Loucy (cell line): Measurements from ENCODE around the gene SMOC2.

ENCODE experiments used
- H2AFZ ChIP-seq: fragments of 200-600 bp; sonication (generic); 2 replicates; pipeline ENCODE4 v1.6.0; 2016; ENCODE audit warnings: antibody characterized with exemption, mild to moderate bottlenecking, low read length, moderate library complexity
- H3F3A ChIP-seq: fragments of 200-600 bp; 2 replicates; pipeline ENCODE4 v1.6.0; 2016; ENCODE audit warnings: antibody characterized with exemption, low read depth, mild to moderate bottlenecking
- H3K27me3 ChIP-seq: fragments of 200-600 bp; sonication (generic); 2 replicates; pipeline ENCODE4 v1.6.1; 2014; ENCODE audit warnings: low read length, mild to moderate bottlenecking; ENCODE audit not compliant: insufficient read depth, poor library complexity, severe bottlenecking
- H3K36me3 ChIP-seq: fragments of 200-600 bp; sonication (generic); 2 replicates; pipeline ENCODE4 v1.6.1; 2016; ENCODE audit warnings: low read length; ENCODE audit not compliant: insufficient read depth
- H3K4me1 ChIP-seq: fragments of 200-600 bp; sonication (generic); 2 replicates; pipeline ENCODE4 v1.5.1; 2014; ENCODE audit warnings: low read length, mild to moderate bottlenecking; ENCODE audit not compliant: insufficient read depth, poor library complexity, severe bottlenecking
- H3K4me2 ChIP-seq: fragments of 200-600 bp; sonication (generic); 2 replicates; pipeline ENCODE4 v1.6.0; 2014; ENCODE audit warnings: antibody characterized with exemption, low read length, low read depth, mild to moderate bottlenecking; ENCODE audit not compliant: poor library complexity, severe bottlenecking
- H3K4me3 ChIP-seq: fragments of 200-600 bp; sonication (generic); 2 replicates; pipeline ENCODE4 v1.5.1; 2014; ENCODE audit warnings: low read length, mild to moderate bottlenecking, mixed read lengths; ENCODE audit not compliant: poor library complexity, severe bottlenecking
- H3K79me2 ChIP-seq: fragments of 200-600 bp; sonication (generic); 2 replicates; pipeline ENCODE4 v1.6.1; 2014; ENCODE audit warnings: low read length; ENCODE audit not compliant: insufficient read depth
- H3K9ac ChIP-seq: fragments of 200-600 bp; sonication (generic); 2 replicates; pipeline ENCODE4 v1.6.0; 2014; ENCODE audit warnings: mild to moderate bottlenecking, low read depth, low read length, moderate library complexity; ENCODE audit not compliant: poor library complexity, severe bottlenecking
- H3K9me2 ChIP-seq: fragments of 200-600 bp; sonication (generic); replicated peaks from 2 replicates; pipeline ENCODE4 v1.6.1; 2016; ENCODE audit warnings: low read depth, low read length, mixed read lengths
- H3K9me3 ChIP-seq: fragments of 200-600 bp; sonication (generic); 2 replicates; pipeline ENCODE4 v1.6.1; 2014; ENCODE audit warnings: mild to moderate bottlenecking, antibody characterized with exemption, low read length, low read depth; ENCODE audit not compliant: insufficient read depth
- H4K20me1 ChIP-seq: fragments of 200-600 bp; sonication (generic); 2 replicates; pipeline ENCODE4 v1.6.0; 2014; ENCODE audit warnings: antibody characterized with exemption, low read length, mild to moderate bottlenecking; ENCODE audit not compliant: insufficient read depth, poor library complexity, severe bottlenecking
- EZH2phosphoT487 ChIP-seq: fragments of 200-600 bp; IDR thresholded peaks from 2 replicates; pipeline ENCODE4 v1.6.1; 2018; ENCODE audit warnings: antibody characterized with exemption, mild to moderate bottlenecking, moderate library complexity, borderline replicate concordance
- TF ChIP-seq, protein P1 (sequence below): fragments of 200-600 bp; sonication (generic); conservative IDR thresholded peaks from 2 replicates; pipeline ENCODE4 v1.5.1; 2014; ENCODE audit warnings: mild to moderate bottlenecking, antibody characterized with exemption, low read length

Gene SMOC2

DNA sequence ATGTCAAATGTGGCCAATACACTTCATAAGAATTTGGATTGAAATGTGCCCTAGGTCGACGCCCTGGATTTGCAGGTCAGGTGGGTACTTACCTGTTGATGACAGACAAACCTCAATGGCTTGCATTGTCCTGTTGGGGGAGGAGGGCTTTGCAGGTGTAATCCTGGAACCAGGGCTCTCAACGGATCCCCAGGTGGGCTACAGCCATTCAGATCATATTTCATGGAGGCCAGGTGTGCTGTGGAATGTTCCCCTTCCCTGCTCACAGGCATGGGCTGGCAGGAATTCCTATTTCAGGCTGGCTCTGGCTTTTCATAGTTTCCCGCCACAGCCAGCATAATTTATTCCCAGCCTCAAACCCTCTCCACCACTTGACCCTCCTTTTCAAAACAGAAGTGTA is 254.7 kb downstream of the SMOC2 start:
- no peak overlapping the region for H3K9ac ChIP-seq
- no peak overlapping the region for H3K4me3 ChIP-seq

DNA sequence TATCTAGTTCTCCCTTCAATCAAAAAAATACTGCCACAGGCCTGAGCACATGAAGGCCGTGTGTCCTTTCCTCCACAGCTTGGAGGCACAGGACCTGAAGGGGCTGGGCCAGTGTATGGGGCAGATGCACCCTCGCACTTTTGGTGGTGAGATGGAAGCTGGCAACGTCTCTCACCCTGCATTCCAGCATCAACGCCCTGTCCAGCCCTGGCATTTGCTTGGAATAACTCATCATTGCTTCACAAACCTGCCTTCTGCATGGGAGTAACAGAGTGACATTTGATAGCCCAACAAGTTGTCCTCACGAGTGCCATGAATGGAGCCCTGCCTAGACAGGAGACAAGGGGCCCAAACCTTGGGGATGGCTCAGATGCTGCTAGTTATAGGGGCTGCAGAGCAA is 257.9 kb downstream of the SMOC2 start:
- no peaks in the 10 kb centered on the region for H3K4me1 ChIP-seq
- H2AFZ ChIP-seq, result no peak overlapping the region
- no peak overlapping the region for H3K9ac ChIP-seq
- H3F3A ChIP-seq, result no peaks in the 10 kb centered on the region
- H4K20me1 ChIP-seq, result no peaks in the 10 kb centered on the region
- H3K79me2 ChIP-seq, result no peaks in the 10 kb centered on the region
- H3K4me2 ChIP-seq, result no peak overlapping the region
- H3K9me3 ChIP-seq, result peaks cover 18% of the 10 kb centered on the region
- no peaks in the 10 kb centered on the region for H3K27me3 ChIP-seq
- no peaks in the 10 kb centered on the region for H3K9me2 ChIP-seq
- H3K4me3 ChIP-seq, result no peak overlapping the region
- no peaks in the 10 kb centered on the region for H3K36me3 ChIP-seq
- TF ChIP-seq EZH2phosphoT487, result no peak
- TF ChIP-seq, protein P1, sequence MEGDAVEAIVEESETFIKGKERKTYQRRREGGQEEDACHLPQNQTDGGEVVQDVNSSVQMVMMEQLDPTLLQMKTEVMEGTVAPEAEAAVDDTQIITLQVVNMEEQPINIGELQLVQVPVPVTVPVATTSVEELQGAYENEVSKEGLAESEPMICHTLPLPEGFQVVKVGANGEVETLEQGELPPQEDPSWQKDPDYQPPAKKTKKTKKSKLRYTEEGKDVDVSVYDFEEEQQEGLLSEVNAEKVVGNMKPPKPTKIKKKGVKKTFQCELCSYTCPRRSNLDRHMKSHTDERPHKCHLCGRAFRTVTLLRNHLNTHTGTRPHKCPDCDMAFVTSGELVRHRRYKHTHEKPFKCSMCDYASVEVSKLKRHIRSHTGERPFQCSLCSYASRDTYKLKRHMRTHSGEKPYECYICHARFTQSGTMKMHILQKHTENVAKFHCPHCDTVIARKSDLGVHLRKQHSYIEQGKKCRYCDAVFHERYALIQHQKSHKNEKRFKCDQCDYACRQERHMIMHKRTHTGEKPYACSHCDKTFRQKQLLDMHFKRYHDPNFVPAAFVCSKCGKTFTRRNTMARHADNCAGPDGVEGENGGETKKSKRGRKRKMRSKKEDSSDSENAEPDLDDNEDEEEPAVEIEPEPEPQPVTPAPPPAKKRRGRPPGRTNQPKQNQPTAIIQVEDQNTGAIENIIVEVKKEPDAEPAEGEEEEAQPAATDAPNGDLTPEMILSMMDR, result no peak

More for the DNA sequence above, 254.7 kb downstream of the SMOC2 start:
- no peaks in the 10 kb centered on the region for H3K79me2 ChIP-seq
- no peak for TF ChIP-seq EZH2phosphoT487
- TF ChIP-seq, protein P1, result no peak
- H3K36me3 ChIP-seq, result no peaks in the 10 kb centered on the region
- no peak overlapping the region for H3K4me2 ChIP-seq
- H3K27me3 ChIP-seq, result no peaks in the 10 kb centered on the region
- H3K4me1 ChIP-seq, result no peaks in the 10 kb centered on the region
- no peaks in the 10 kb centered on the region for H3F3A ChIP-seq
- H2AFZ ChIP-seq, result no peak overlapping the region
- no peaks in the 10 kb centered on the region for H4K20me1 ChIP-seq
- peaks cover 11% of the 10 kb centered on the region for H3K9me3 ChIP-seq
- H3K9me2 ChIP-seq, result no peaks in the 10 kb centered on the region

DNA sequence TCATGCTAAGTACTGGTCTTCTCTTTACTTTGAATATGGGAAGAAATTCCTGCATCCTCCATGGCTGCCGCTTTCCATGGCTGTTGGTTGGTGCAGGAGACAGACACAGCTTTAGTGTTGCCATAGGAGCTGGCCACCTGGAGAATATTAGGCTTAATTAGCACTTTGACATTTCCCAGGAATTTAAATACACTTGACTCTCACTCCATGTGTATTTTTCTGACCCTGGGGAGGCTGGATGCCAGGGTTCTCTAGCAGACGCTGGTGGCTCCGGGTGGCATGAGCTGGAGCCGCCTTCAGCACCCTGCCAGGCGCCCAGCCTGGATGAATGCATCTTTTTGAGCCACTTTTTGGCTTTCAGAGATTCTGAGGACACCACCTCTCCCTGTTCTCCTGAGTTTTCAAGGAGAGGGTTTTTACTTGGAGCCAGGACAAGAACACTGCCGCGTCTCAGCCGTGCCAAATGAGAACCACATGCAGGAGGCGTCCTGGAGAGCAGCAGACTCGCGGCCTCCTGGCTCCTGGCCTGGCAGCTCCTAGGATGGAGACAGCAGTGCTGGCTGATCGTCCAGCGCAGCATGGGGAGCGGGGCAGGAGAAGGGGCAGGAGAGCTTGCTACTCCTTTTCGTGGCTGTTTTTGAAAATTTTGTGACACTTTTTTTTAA is 258.8 kb downstream of the SMOC2 start:
- no peak overlapping the region for H2AFZ ChIP-seq
- H3F3A ChIP-seq, result no peaks in the 10 kb centered on the region
- H3K27me3 ChIP-seq, result no peaks in the 10 kb centered on the region
- no peaks in the 10 kb centered on the region for H3K4me1 ChIP-seq
- no peaks in the 10 kb centered on the region for H3K36me3 ChIP-seq
- no peak overlapping the region for H3K4me3 ChIP-seq
- H3K9me2 ChIP-seq, result no peaks in the 10 kb centered on the region
- H3K9ac ChIP-seq, result no peak overlapping the region
- no peaks in the 10 kb centered on the region for H3K79me2 ChIP-seq
- peaks cover 20% of the 10 kb centered on the region; the same call in 1 of the 2 replicates for H3K9me3 ChIP-seq
- TF ChIP-seq EZH2phosphoT487, result no peak
- TF ChIP-seq, protein P1, result no peak
- H3K4me2 ChIP-seq, result no peak overlapping the region
- no peaks in the 10 kb centered on the region for H4K20me1 ChIP-seq
